GM12875 (cell line): ENCODE results near the gene ENG.
"Not testable (repeated sequence)": the region's sequence is repeated elsewhere in the genome, so short reads cannot be mapped to it uniquely, and the experiment has no call there.

Experiments
- H3K4me3 ChIP-seq: one replicate; pipeline ENCODE4 v1.5.1; 2011; ENCODE audit warnings: low read depth, low read length, control low read depth
- TF ChIP-seq, protein P1 (sequence below): IDR thresholded peaks from 2 replicates; pipeline ENCODE4 v1.5.1; 2011; ENCODE audit warnings: low read depth, mild to moderate bottlenecking, control low read depth, inconsistent platforms, low read length, moderate library complexity, borderline replicate concordance; ENCODE audit not compliant: insufficient read depth

Gene ENG

DNA sequence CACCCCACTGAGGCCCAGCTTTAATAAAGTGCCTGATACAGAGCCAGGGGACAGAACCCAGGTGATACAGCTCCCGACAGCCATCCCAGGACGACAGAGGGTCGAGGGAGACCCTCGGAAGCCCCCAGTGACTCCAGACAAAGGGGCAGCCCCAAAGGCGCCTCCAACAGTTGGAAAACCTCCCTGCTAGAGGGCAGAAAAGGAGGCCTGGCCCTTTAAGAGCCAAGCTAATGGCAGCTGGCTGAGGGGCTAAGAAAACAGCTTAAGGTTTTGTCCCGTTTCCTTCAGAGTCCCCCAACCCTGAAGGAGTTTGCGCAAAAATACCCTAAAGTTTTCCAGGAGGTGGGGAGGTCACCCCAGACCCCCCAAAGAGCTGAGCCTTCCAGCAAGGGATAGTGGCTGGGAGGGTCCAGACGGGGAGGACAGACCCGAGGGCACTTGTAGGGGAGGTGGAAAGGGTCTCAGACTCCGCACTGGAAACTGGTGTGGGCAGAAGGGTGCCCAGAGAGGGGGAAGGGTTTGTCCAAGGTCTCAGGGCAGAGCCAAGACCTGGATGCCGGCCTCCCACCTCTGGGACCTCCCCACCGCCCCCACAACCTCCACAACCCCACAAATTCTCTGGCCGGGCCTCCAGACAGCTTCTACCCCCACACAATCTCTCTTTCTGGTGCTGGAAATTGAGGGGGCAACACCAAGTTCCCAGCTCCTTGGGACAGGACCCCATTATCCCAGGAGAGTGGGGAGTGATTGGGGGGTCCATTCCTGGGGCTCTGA lies 31.2 kb upstream of the ENG start:
- H3K4me3 ChIP-seq = no peak overlapping the region
- TF ChIP-seq, protein P1, sequence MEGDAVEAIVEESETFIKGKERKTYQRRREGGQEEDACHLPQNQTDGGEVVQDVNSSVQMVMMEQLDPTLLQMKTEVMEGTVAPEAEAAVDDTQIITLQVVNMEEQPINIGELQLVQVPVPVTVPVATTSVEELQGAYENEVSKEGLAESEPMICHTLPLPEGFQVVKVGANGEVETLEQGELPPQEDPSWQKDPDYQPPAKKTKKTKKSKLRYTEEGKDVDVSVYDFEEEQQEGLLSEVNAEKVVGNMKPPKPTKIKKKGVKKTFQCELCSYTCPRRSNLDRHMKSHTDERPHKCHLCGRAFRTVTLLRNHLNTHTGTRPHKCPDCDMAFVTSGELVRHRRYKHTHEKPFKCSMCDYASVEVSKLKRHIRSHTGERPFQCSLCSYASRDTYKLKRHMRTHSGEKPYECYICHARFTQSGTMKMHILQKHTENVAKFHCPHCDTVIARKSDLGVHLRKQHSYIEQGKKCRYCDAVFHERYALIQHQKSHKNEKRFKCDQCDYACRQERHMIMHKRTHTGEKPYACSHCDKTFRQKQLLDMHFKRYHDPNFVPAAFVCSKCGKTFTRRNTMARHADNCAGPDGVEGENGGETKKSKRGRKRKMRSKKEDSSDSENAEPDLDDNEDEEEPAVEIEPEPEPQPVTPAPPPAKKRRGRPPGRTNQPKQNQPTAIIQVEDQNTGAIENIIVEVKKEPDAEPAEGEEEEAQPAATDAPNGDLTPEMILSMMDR = no peak

DNA sequence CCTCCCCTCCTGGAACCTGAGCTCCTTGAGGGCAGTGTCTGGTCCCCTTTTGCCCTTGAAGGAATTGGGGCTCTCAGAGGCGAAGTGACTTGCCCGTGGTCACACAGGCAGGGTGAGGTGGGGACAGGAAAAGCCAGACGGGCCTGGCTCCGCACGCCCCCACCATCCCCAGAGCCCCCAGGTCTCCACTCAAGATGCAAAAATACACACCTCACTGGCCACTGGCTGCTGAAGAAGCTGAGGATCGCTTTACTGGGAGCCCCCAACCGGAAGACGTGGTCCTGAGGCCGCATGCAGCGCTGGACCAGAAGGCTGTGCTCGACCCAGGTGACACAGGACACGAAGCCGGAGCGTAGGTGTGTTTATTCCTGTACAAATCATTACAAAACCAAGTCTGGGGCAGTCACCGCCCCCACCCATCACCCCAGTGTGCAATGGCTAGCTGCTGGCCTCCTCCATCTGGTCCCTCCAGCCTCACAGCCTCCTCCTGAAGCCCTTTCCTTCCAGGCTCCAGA lies 30.6 kb upstream of the ENG start:
- no peak overlapping the region for H3K4me3 ChIP-seq

DNA sequence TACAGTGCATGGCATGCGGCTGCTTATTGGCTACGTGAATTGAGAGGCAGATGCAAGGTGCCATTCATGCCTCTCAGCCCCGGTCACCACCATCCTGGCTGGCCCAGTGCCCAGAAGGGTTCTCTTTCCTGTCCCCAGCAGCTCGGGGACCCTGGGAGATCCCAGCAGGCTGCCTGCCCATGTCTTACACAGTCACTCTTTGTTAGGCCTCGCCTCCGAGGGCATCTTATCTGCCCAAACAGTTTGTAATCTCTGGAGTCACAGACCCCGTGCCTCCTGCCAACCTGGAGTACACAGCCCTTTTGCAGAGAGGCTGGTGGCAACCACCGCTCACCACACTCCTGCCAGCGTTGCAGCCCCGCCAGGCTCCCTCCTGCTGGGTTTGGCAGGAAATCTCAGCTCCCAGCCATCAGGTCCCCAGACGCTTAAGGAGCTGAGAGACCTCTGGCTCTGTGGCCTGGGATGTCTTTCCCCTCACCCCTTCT lies 30.0 kb upstream of the ENG start:
- TF ChIP-seq, protein P1 = no peak
- no peak overlapping the region for H3K4me3 ChIP-seq

More for the DNA sequence above, 30.6 kb upstream of the ENG start:
- TF ChIP-seq, protein P1 = no peak

DNA sequence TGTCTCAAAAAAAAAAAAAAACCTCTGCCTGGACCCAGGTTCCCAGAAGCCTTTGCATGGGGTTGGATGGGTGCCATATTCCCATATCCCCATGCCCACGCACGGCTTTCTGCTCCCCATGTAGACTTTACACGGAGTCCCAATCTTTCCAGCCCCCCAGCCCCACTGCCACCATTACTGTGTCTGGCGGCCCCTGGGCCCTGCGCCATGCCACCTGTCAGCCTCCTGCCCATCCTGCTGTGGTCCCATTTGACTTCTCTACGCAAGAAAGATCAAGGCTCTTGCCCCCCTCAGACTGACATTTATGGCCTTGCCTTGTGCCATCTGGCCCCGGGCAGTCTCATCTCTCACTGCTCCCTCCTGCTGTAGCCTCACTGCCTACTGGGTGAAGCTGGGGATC lies 29.5 kb upstream of the ENG start:
- H3K4me3 ChIP-seq = no peak overlapping the region
- TF ChIP-seq, protein P1 = no peak

DNA sequence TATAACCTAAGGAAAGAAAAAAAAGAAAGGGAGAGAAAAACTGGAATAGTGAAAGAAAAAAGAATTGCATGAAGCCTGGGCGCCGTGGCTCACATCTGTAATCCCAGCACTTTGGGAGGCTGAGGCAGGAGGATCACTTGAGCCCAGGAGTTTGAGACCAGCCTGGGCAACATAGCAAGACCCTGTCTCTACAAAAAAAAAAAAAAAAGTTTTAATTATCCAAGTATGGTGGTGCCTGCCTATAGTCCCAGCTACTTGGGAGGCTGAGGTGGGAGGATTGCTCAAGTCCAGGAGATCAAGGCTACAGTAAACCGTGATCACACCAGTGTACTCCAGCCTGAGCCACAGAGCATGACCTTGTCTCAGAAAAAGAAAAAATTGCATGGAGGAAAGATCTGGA lies 27.3 kb upstream of the ENG start:
- H3K4me3 ChIP-seq = not testable (repeated sequence)

DNA sequence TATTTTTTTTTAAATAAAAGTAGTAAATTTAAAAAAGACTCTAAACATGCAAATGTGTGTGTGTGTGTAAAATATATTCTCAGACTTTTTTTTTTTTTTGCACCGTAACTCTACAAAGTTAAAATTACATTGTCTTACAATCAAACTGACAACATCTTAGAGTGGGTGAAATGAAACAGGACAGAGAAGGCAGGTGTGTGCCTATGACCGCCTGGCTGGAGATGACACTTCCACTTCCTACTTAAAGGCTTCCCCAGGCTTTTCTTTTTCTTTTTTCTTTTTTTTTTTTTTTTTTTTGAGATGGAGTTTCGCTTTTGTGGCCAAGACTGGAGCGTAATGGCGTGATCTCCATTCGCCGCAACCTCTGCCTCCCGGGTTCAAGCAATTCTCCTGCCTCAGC lies 25.7 kb upstream of the ENG start:
- H3K4me3 ChIP-seq = no peak overlapping the region
- TF ChIP-seq, protein P1 = no peak

DNA sequence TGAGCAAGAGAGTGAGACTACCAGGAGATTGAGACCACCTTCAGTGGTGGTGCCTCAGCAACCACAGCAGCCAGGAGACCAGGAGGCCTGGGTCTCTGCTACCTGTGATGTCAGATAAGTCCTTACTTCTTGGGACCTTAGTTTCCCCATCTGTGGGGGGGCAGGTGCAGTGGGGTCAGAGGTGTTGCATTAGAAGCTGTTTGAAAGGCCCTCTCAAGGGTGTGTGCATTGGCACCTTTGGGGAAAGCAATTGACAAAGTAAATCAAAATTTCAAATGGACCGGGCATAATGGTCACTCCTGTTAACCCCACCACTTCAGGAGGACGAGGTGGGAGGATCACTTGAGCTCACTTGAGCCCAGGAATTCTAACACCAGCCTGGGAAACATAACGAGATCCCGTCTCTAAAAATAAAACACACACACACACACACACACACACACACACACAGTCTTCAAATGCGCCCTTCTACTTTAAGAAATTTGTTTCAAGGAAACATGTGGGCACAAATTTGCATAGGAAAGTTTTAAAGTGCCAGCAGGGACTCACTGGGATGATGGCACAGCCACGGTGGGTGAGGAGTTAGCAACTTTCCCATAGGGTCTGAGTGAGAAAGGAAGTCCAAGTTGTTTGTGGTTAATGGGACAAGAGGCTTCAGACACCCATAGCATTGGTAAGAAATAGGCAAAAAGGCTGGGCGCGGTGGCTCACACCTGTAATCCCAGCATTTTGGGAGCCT lies 24.4 kb upstream of the ENG start:
- TF ChIP-seq, protein P1 = no peak
- no peak overlapping the region for H3K4me3 ChIP-seq
